ENCODE measurements around the gene KCTD11.
"Not testable (repeated sequence)": the region's sequence is repeated elsewhere in the genome, so short reads cannot be mapped to it uniquely, and the experiment has no call there.

Gene KCTD11

GRCh38 chr17:7323731-7324437, 28.1 kb upstream of the KCTD11 start:
- DNase-seq: no peak

GRCh38 chr17:7324438-7324779, 27.6 kb upstream of the KCTD11 start:
- DNase-seq: no peak

GRCh38 chr17:7325031-7325528, 26.9 kb upstream of the KCTD11 start:
- no peak for DNase-seq

GRCh38 chr17:7326186-7326585, 25.8 kb upstream of the KCTD11 start:
- DNase-seq: no peak

- no peak for DNase-seq
These were observed 24.9 kb upstream of the KCTD11 start for GRCh38 chr17:7327056-7327455.

- no peak for DNase-seq
These were observed 24.5 kb upstream of the KCTD11 start for GRCh38 chr17:7327501-7327900.

GRCh38 chr17:7328009-7328408, 24.0 kb upstream of the KCTD11 start:
- DNase-seq: no peak

GRCh38 chr17:7328840-7329373, 23.1 kb upstream of the KCTD11 start, which contains the start of gene NEURL4:
NEURL4 (minus strand) TSS chr17:7329335; CDS start chr17:7329312, 23 bp downstream.
- no peak for DNase-seq

- peak; percentile 71 for DNase-seq
These were observed 22.5 kb upstream of the KCTD11 start for GRCh38 chr17:7329374-7329996.

GRCh38 chr17:7329997-7330637, 21.8 kb upstream of the KCTD11 start:
- DNase-seq: peak; percentile 38

GRCh38 chr17:7330638-7331015, 21.3 kb upstream of the KCTD11 start:
- DNase-seq: no peak

GRCh38 chr17:7332111-7332510, 19.9 kb upstream of the KCTD11 start:
- DNase-seq: no peak

GRCh38 chr17:7332600-7333069, 19.3 kb upstream of the KCTD11 start:
- not testable (repeated sequence) for DNase-seq

GRCh38 chr17:7334938-7335538, 16.9 kb upstream of the KCTD11 start:
- no peak for DNase-seq

GRCh38 chr17:7335765-7336164, 16.2 kb upstream of the KCTD11 start:
- not testable (repeated sequence) for DNase-seq

- no peak for DNase-seq
These were observed 15.5 kb upstream of the KCTD11 start, which contains the start of gene ACAP1 for GRCh38 chr17:7336240-7337175. ACAP1 (plus strand) TSS chr17:7336529; CDS start chr17:7336735, 206 bp downstream.

GRCh38 chr17:7337600-7337999, 14.4 kb upstream of the KCTD11 start:
- DNase-seq: not testable (repeated sequence)

- DNase-seq: no peak
These were observed 11.8 kb upstream of the KCTD11 start for GRCh38 chr17:7340179-7340578.

GRCh38 chr17:7341842-7342241, 10.1 kb upstream of the KCTD11 start:
- DNase-seq: no peak

- no peak for DNase-seq
These were observed 8.7 kb upstream of the KCTD11 start for GRCh38 chr17:7343250-7343649.

GRCh38 chr17:7346761-7347614, 5.0 kb upstream of the KCTD11 start:
- no peak for DNase-seq

Measured in NCI-H2081 treated with DMSO at 0.1 percent for 48 hours (cell line).